GM04503 (cell line): ENCODE measurements around the gene MORF4L2.

ENCODE experiments used
- DNase-seq: peaks from one replicate; pipeline ENCODE4 v3.0.0-alpha.2; 2012; ENCODE audit warnings: low read depth

MORF4L2 gene

GRCh38 chrX:103686199-103687072, at the start of gene MORF4L2:
MORF4L2 (minus strand) TSS chrX:103686699; CDS start chrX:103677027, 9,672 bp downstream.
- DNase-seq = peak; percentile 97

GRCh38 chrX:103734125-103734760, 47.7 kb upstream of the MORF4L2 start:
- no peak for DNase-seq

- no peak for DNase-seq
Measured at GRCh38 chrX:103733017-103733416, 46.5 kb upstream of the MORF4L2 start.

GRCh38 chrX:103730796-103731493, 44.4 kb upstream of the MORF4L2 start:
- peak; percentile 62 for DNase-seq

GRCh38 chrX:103730147-103730795, 43.8 kb upstream of the MORF4L2 start:
- no peak for DNase-seq

- no peak for DNase-seq
Measured at GRCh38 chrX:103729015-103729414, 42.5 kb upstream of the MORF4L2 start.

GRCh38 chrX:103727115-103727514, 40.6 kb upstream of the MORF4L2 start:
- no peak for DNase-seq

- DNase-seq = no peak
Measured at GRCh38 chrX:103726477-103726876, 40.0 kb upstream of the MORF4L2 start.

- DNase-seq = no peak
Measured at GRCh38 chrX:103722505-103722904, 36.0 kb upstream of the MORF4L2 start.

GRCh38 chrX:103718120-103718519, 31.6 kb upstream of the MORF4L2 start:
- DNase-seq = no peak

GRCh38 chrX:103716962-103717361, 30.5 kb upstream of the MORF4L2 start:
- peak; percentile 74 for DNase-seq

GRCh38 chrX:103710609-103711008, 24.1 kb upstream of the MORF4L2 start, which contains the start of gene TMEM31:
TMEM31 (plus strand) TSS chrX:103710909; CDS start chrX:103712259, 1,350 bp downstream.
- DNase-seq = no peak

GRCh38 chrX:103704863-103705262, 18.4 kb upstream of the MORF4L2 start:
- DNase-seq = no peak

- no peak for DNase-seq
Measured at GRCh38 chrX:103699243-103699642, 12.7 kb upstream of the MORF4L2 start.

GRCh38 chrX:103697687-103698086, 11.2 kb upstream of the MORF4L2 start:
- DNase-seq = no peak

- DNase-seq = no peak
Measured at GRCh38 chrX:103691059-103691458, 4.6 kb upstream of the MORF4L2 start.

- no peak for DNase-seq
Measured at GRCh38 chrX:103688946-103689345, 2.4 kb upstream of the MORF4L2 start.

- no peak for DNase-seq
Measured at GRCh38 chrX:103687696-103688201, 1.2 kb upstream of the MORF4L2 start.

- no peak for DNase-seq
Measured at GRCh38 chrX:103687073-103687695, 685 bp upstream of the MORF4L2 start.

GRCh38 chrX:103685396-103685795, 1.1 kb downstream of the MORF4L2 start:
- DNase-seq = no peak

GRCh38 chrX:103681443-103681842, 5.1 kb downstream of the MORF4L2 start:
- no peak for DNase-seq
